SU-DHL-6 (cell line): Measurements from ENCODE around the gene SLC10A1.

Experiments
- CTCF ChIP-seq: fragments of 200-600 bp; sonication (generic); IDR thresholded peaks from one replicate; pipeline ENCODE4 v1.5.1; 2017; ENCODE audit warnings: antibody characterized with exemption, mild to moderate bottlenecking, low read length, moderate library complexity; ENCODE audit not compliant: insufficient read depth, poor library complexity, severe bottlenecking
- EZH2phosphoT487 ChIP-seq: fragments of 200-600 bp; sonication (generic), shearing (Covaris generic); conservative IDR thresholded peaks from 2 replicates; pipeline ENCODE4 v1.6.1; 2018; ENCODE audit warnings: mild to moderate bottlenecking, antibody characterized with exemption, low read length, moderate library complexity, mixed read lengths

DNA sequence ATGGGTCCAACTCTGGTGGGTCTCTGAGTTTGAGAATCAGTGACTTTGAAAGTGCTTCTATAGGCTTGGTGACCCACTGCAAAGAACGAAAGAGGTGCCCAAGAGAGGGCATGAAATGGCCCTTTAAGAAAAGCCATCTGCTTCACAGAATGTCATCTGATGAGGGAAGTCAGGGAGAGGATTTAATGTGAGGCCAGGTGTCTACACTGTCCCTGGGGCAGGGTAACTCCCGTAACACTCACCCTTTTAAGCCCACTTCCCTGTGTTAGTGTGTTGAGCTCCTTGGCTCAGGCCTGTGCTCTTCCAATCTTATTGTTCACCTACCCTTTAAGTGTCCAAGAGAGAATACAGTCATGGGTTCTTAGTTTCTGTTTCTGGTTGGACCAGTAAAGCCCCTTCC, 46.5 kb downstream of the SLC10A1 start:
- no peak for TF ChIP-seq CTCF
- TF ChIP-seq EZH2phosphoT487 = no peak
